GM18907 (cell line): Measurements from ENCODE around the gene SCOC.
"Not testable (repeated sequence)": the region's sequence is repeated elsewhere in the genome, so short reads cannot be mapped to it uniquely, and the experiment has no call there.

Experiments used
- ATAC-seq: cut with Tn5 transposase; IDR thresholded peaks from one replicate; pipeline ENCODE4 v1.9.1; 2021; ENCODE audit warnings: mild to moderate bottlenecking, moderate library complexity; ENCODE audit not compliant: unreplicated experiment

SCOC gene

GRCh38 chr4:140359562-140360427 is 13.7 kb upstream of the SCOC start:
- ATAC-seq, result peak; percentile 98

- no peak for ATAC-seq
Observed at GRCh38 chr4:140361099-140361498, 12.3 kb upstream of the SCOC start.

GRCh38 chr4:140363051-140363450 is 10.4 kb upstream of the SCOC start:
- ATAC-seq, result no peak

- no peak for ATAC-seq
Observed at GRCh38 chr4:140363558-140363957, 9.9 kb upstream of the SCOC start.

- ATAC-seq, result no peak
Observed at GRCh38 chr4:140367738-140368137, 5.7 kb upstream of the SCOC start.

- ATAC-seq, result no peak
Observed at GRCh38 chr4:140368686-140369085, 4.8 kb upstream of the SCOC start.

GRCh38 chr4:140372751-140373327 is 607 bp upstream of the SCOC start:
- ATAC-seq, result peak; percentile 63

GRCh38 chr4:140374130-140374477 is 658 bp downstream of the SCOC start:
- no peak for ATAC-seq

GRCh38 chr4:140382732-140383131 is 9.3 kb downstream of the SCOC start:
- no peak for ATAC-seq

- ATAC-seq, result no peak
Observed at GRCh38 chr4:140388015-140388414, 14.6 kb downstream of the SCOC start.

- ATAC-seq, result no peak
Observed at GRCh38 chr4:140395668-140396067, 22.2 kb downstream of the SCOC start.

- no peak for ATAC-seq
Observed at GRCh38 chr4:140400111-140400510, 26.7 kb downstream of the SCOC start.

- ATAC-seq, result no peak
Observed at GRCh38 chr4:140406292-140406691, 32.8 kb downstream of the SCOC start.

- no peak for ATAC-seq
Observed at GRCh38 chr4:140408974-140409373, 35.5 kb downstream of the SCOC start.

GRCh38 chr4:140413130-140413969 is 39.9 kb downstream of the SCOC start:
- not testable (repeated sequence) for ATAC-seq

GRCh38 chr4:140423106-140423505 is 49.7 kb downstream of the SCOC start:
- ATAC-seq, result no peak

- peak; percentile 25 for ATAC-seq
Observed at GRCh38 chr4:140426610-140427105, 53.2 kb downstream of the SCOC start.

- ATAC-seq, result peak; percentile 91
Observed at GRCh38 chr4:140427106-140427918, 53.9 kb downstream of the SCOC start, which contains the start of gene CLGN. Gene CLGN, minus strand, starts transcription at chr4:140427648. Its CDS starts 14,570 bp downstream, at chr4:140413078.

- no peak for ATAC-seq
Observed at GRCh38 chr4:140427919-140428471, 54.5 kb downstream of the SCOC start.
